GM23248 (cell line): ENCODE measurements around the gene UBE2S.

Experiments used
- EZH2 ChIP-seq: fragments of 200-600 bp; sonication (generic); IDR thresholded peaks from 2 replicates; pipeline ENCODE4 v1.6.1; 2018; ENCODE audit warnings: antibody characterized with exemption, mild to moderate bottlenecking; ENCODE audit not compliant: insufficient read depth, poor library complexity, severe bottlenecking
- EZH2phosphoT487 ChIP-seq: fragments of 200-600 bp; sonication (generic); IDR thresholded peaks from 2 replicates; pipeline ENCODE4 v1.6.1; 2018; ENCODE audit warnings: antibody characterized with exemption, moderate library complexity, mild to moderate bottlenecking, low read depth; ENCODE audit not compliant: insufficient read depth

DNA sequence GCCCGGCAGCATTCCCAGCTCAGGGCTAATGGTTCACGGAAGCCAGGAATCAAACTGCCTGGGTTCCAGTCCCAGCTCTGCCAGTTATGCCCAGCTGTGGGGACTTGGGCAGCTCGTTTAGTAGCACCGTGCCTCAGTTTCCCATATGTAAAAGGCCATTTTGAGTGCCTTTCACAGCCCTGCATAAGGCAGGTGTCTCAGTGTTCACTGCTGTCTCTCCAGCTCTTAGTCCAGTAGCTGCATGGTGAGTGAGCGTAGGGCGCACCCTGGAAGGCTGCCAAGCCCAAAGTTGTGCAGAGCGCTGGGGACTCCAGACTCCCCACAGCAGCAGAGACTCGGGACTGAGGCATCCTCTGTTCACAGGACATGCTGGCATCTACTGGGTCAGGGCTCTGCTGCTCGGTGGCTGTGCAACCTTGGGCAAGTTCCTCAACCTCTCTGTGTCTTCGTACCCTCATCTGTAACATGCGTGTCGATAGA is 16.4 kb downstream of the UBE2S start:
- TF ChIP-seq EZH2 = no peak
- no peak for TF ChIP-seq EZH2phosphoT487
